Astrocyte of the spinal cord (primary cell): Measurements from ENCODE around the gene KDELR3.

Experiments
- DNase-seq: peaks from one replicate; pipeline ENCODE4 v3.0.0; 2011; ENCODE audit warnings: low read depth, low spot score
- H3K4me3 ChIP-seq: 2 replicates; pipeline ENCODE4 v1.5.1; 2011; ENCODE audit warnings: low read depth, mild to moderate bottlenecking, low read length, moderate library complexity
- in situ Hi-C: cut with HindIII; loops from 2 replicates; pipeline ENCODE4 v1.10.0; 2017; ENCODE audit warnings: low sequenced_read_pairs
- TF ChIP-seq, protein P1 (sequence below): IDR thresholded peaks from 2 replicates; pipeline ENCODE4 v1.5.1; 2012; ENCODE audit warnings: low read depth, mild to moderate bottlenecking, low read length, inconsistent platforms

KDELR3 gene

DNA sequence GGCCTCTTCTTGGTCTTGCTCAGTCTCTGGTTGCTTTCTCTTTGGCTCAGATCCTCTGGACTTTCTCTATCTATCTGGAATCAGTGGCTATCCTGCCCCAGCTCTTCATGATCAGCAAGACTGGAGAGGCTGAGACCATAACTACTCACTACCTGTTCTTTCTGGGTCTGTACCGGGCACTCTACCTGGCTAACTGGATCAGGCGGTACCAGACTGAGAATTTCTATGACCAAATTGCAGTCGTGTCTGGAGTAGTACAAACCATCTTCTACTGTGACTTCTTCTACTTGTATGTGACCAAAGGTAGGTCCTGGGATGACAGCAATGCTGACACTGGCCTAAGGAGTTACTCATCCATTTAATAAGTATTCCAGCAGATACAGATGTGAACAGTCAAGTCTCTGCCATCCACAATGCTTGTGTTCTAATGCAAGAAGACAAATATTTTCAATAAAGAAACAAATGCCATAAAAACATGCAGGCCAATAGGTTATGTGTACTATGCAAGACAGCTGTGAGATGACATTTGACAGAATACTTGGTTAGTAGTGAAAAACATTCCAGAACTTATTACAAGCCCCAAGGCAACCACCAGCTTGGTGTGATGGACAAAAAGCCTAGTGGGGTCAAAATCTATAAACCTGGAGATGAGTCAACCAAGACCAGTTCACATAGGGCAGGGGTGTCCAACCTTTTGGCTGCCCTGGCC, 13.4 kb downstream of the KDELR3 start:
- TF ChIP-seq, protein P1, sequence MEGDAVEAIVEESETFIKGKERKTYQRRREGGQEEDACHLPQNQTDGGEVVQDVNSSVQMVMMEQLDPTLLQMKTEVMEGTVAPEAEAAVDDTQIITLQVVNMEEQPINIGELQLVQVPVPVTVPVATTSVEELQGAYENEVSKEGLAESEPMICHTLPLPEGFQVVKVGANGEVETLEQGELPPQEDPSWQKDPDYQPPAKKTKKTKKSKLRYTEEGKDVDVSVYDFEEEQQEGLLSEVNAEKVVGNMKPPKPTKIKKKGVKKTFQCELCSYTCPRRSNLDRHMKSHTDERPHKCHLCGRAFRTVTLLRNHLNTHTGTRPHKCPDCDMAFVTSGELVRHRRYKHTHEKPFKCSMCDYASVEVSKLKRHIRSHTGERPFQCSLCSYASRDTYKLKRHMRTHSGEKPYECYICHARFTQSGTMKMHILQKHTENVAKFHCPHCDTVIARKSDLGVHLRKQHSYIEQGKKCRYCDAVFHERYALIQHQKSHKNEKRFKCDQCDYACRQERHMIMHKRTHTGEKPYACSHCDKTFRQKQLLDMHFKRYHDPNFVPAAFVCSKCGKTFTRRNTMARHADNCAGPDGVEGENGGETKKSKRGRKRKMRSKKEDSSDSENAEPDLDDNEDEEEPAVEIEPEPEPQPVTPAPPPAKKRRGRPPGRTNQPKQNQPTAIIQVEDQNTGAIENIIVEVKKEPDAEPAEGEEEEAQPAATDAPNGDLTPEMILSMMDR: no peak
- in situ Hi-C loops: no loop called here

DNA sequence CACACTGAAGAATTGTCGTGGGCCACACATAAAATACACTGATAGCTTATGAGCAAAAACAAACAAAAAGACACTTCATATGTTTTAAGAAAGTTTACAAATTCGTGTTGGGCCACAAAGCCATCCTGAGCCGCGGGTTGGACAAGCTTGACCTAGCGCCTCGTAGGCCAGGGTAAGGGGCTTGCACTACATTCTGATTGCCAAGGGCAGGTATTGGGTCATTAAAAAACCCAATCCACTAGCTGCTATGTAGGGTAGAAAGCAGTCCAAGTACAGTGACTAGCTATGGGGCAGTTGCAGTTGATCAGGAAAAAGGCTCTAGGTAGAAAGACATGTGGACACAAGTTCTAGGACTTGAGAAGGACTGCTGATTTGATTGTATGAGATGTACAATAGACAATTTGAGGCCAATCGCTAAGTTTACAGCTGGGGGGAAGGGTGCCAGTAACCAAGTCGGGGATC, 14.0 kb downstream of the KDELR3 start:
- no peak for DNase-seq
- H3K4me3 ChIP-seq: no peak overlapping the region
- TF ChIP-seq, protein P1: no peak
- in situ Hi-C loops: no loop called here

More for the DNA sequence above, 13.4 kb downstream of the KDELR3 start:
- no peak overlapping the region for H3K4me3 ChIP-seq
- no peak for DNase-seq

DNA sequence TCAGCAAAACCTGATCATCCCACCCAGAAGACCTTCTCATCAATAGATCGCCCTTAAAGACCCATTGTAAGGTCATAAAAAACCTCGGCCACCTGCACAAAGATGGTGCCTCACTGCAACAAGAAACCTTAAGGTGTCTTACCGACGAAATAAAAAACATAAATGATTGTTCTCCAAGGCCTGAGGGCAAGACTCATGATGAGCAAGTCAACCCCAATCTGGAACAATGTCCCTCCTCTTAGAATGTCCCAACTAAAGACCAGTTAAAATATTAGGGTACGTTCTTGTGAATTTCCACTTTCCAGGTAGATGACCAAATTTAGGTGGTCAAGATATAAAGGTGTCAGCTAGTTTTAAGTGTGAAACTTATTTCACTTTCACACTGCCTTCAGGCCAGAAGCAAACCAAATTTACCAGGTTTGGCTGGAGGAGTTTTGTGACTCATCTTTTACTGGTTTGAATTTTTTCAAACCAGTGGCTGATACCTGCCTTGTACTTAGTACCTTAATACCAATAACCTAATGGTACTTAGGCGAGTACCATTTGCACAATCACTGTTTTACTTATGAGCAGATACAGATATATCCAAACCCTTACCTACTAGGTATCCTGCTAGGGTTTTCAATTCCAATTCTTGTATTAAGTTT, 14.9 kb downstream of the KDELR3 start:
- TF ChIP-seq, protein P1: no peak
- H3K4me3 ChIP-seq: no peak overlapping the region
- DNase-seq: no peak
- in situ Hi-C loops: no loop called here

DNA sequence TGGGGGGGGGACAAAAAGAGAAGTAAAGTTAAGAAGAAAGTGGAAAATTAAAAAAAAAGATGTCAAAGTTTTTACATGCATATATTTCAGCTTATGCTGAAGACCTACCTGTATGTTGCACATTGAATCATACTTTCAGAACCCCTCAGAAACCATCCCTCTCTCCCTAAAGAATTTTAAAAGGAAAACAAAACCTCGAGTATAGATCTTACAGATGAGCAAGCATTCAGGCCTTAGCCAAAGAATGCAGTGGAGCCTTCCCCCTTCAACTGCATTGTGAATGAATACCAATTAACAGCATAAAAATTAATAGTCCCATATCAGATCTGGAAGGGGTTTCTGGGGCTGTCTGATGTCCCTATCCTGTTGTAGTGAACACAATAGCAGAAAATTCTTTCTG, 16.3 kb downstream of the KDELR3 start:
- no peak for DNase-seq
- in situ Hi-C loops: no loop called here
- TF ChIP-seq, protein P1: no peak
- no peak overlapping the region for H3K4me3 ChIP-seq

DNA sequence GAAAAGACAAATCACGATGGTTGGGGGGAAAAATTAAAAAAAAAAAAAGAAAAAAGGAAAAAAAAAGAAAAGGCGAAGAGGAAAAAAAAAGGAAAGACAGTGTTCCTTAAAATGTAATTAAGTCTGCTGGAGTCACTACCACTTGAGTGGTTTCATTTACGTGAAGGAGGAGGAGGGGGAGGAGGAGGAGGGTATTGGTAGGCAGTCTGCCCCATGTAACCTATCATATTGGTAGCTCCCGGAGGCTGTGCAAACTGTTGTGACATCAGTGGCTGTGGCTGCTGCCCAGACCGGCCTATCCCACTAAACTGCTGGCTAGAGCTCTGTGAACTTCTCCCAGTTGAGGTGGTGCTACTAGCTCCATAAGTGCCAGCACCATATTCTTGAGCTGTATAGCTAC, 17.9 kb downstream of the KDELR3 start:
- DNase-seq: no peak
- in situ Hi-C loops: no loop called here
- no peak overlapping the region for H3K4me3 ChIP-seq
- TF ChIP-seq, protein P1: no peak

DNA sequence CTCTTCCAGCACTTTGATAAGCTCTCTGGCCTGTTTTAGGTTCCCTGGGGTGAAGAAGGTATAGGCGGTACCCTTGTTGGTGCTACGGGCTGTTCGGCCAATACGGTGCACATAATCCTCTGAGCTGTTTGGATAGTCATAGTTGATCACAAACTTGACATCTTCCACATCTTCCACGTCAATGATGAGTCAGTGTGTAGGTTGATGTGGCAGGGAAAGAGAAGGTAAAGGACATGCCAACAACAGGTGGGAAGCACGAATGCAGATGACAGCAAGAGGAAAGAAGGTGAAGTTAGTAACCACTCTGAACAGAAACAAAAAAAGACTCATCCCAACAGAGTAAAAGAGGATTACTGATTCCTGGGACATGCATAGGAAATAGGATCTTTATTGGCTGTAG, 20.1 kb downstream of the KDELR3 start:
- in situ Hi-C loops: no loop called here

More for the DNA sequence above, 20.1 kb downstream of the KDELR3 start:
- no peak overlapping the region for H3K4me3 ChIP-seq
- TF ChIP-seq, protein P1: no peak
- DNase-seq: no peak
